ENCODE data around the gene TBX19.

TBX19 gene

GRCh38 chr1:168360151-168361021 lies 79.7 kb downstream of the TBX19 start:
- FAIRE-seq, result no peak

GRCh38 chr1:168361252-168361651 lies 80.6 kb downstream of the TBX19 start:
- no peak for FAIRE-seq

GRCh38 chr1:168362991-168363390 lies 82.3 kb downstream of the TBX19 start:
- no peak for FAIRE-seq

All from endometrium (tissue), 2 donors.